ENCODE measurements around the gene PHPT1. TPM values are rescaled to one million over a fixed set of nuclear protein-coding genes. Genes with fewer than 3 reads are reported as not detected.

The PHPT1 gene
- total RNA-seq, 4 donors from 2014 or later, result 42.6 to 71.0 (median 66.7) TPM

GRCh38 chr9:136860933-136861873 lies 12.0 kb downstream of the PHPT1 start:
- WGBS, 2 donors, result 90 to 92% methylated on average over 19 to 21 of the region's 22 CpGs
- H3K27me3 ChIP-seq, result no peaks in the 10 kb centered on the region
- TF ChIP-seq POLR2A (IDR thresholded peaks at IDR 0.05) (no peak), CTCF (IDR thresholded peaks at IDR 0.05) (no peak), EP300 (IDR thresholded peaks at IDR 0.05) (no peak)
- no peaks in the 10 kb centered on the region for H3K9me3 ChIP-seq
- no peak overlapping the region for H3K4me3 ChIP-seq
- H3K36me3 ChIP-seq, result peaks cover 7 to 53% (median 9%) of the 10 kb centered on the region in 3 donors
- DNase-seq (ENCODE audit: low spot score in 2 of 2), result no peak
- peaks cover 3 to 49% (median 20%) of the 10 kb centered on the region in 4 donors for H3K4me1 ChIP-seq
- no peak overlapping the region for H3K27ac ChIP-seq

- H3K4me3 ChIP-seq, result no peak overlapping the region
- peaks cover 3 to 52% (median 21%) of the 10 kb centered on the region in 4 donors for H3K4me1 ChIP-seq
- no peak for DNase-seq (ENCODE audit: low spot score in 2 of 2)
- WGBS, 2 donors, result 84 to 88% methylated on average over 25 to 26 of the region's 26 CpGs
- no peaks in the 10 kb centered on the region for H3K27me3 ChIP-seq
- no peak overlapping the region for H3K27ac ChIP-seq
- H3K36me3 ChIP-seq, result peaks cover 7 to 53% (median 9%) of the 10 kb centered on the region in 3 donors
- no peaks in the 10 kb centered on the region for H3K9me3 ChIP-seq
- TF ChIP-seq CTCF (IDR thresholded peaks at IDR 0.05) (no peak), EP300 (IDR thresholded peaks at IDR 0.05) (no peak), POLR2A (IDR thresholded peaks at IDR 0.05) (no peak)
Observed at GRCh38 chr9:136861874-136862457, 12.8 kb downstream of the PHPT1 start.

GRCh38 chr9:136862849-136863622 lies 13.8 kb downstream of the PHPT1 start:
- no peak for TF ChIP-seq CTCF (IDR thresholded peaks at IDR 0.05)
- DNase-seq (ENCODE audit: low spot score in 2 of 2), result no peak

GRCh38 chr9:136863623-136864273 lies 14.5 kb downstream of the PHPT1 start:
- TF ChIP-seq CTCF (IDR thresholded peaks at IDR 0.05), result no peak
- no peak for TF ChIP-seq EP300 (IDR thresholded peaks at IDR 0.05)
- TF ChIP-seq POLR2A (IDR thresholded peaks at IDR 0.05), result no peak
- H3K36me3 ChIP-seq, result peaks cover 7 to 55% (median 9%) of the 10 kb centered on the region in 3 donors
- no peak overlapping the region for H3K27ac ChIP-seq
- peaks cover 3 to 55% (median 21%) of the 10 kb centered on the region in 4 donors for H3K4me1 ChIP-seq
- H3K4me3 ChIP-seq, result no peak overlapping the region
- 89 to 94% methylated on average over 11 to 12 of the region's 12 CpGs for WGBS, 2 donors
- no peak for DNase-seq (ENCODE audit: low spot score in 2 of 2)
- H3K9me3 ChIP-seq, result no peaks in the 10 kb centered on the region
- H3K27me3 ChIP-seq, result no peaks in the 10 kb centered on the region

More at GRCh38 chr9:136862849-136863622, 13.8 kb downstream of the PHPT1 start:
- H3K4me3 ChIP-seq, result no peak overlapping the region
- no peaks in the 10 kb centered on the region for H3K27me3 ChIP-seq
- H3K36me3 ChIP-seq, result peaks cover 7 to 54% (median 9%) of the 10 kb centered on the region in 3 donors
- no peak overlapping the region for H3K27ac ChIP-seq
- H3K4me1 ChIP-seq, result peaks cover 3 to 58% (median 22%) of the 10 kb centered on the region in 4 donors
- no peaks in the 10 kb centered on the region for H3K9me3 ChIP-seq
- 88 to 93% methylated on average over 26 to 30 of the region's 31 CpGs for WGBS, 2 donors
